Gastrocnemius medialis (tissue), 4 donors: Measurements from ENCODE around the gene FRZB. TPM values are rescaled to one million over a fixed set of nuclear protein-coding genes. Genes with fewer than 3 reads are reported as not detected.

ENCODE experiments used
- ATAC-seq, 2 donors: fragments of 150-250 bp; one replicate each; pipeline ENCODE4 v1.9.1; 2016
- DNase-seq, 2 donors: peaks; one replicate each; pipeline ENCODE4 v3.0.0-alpha.2; 2019
- H3K27ac ChIP-seq, 4 donors: fragments of 200-600 bp; sonication (generic); 1 replicate in 1 of 4; 2 replicates in 3 of 4; pipeline ENCODE4 v1.5.1; 2016 to 2018; ENCODE audit warnings: mild to moderate bottlenecking in 2 of 4, moderate library complexity in 1 of 4
- H3K27me3 ChIP-seq, 3 donors: fragments of 200-600 bp; sonication (generic) in 2 of 3; 1 replicate in 1 of 3; 2 replicates in 2 of 3; pipeline versions ENCODE4 v1.5.1 to v1.6.0; 2016 to 2019; ENCODE audit warnings: mild to moderate bottlenecking in 1 of 3, moderate library complexity in 1 of 3
- H3K36me3 ChIP-seq, 2 donors: fragments of 200-600 bp; sonication (generic) in 1 of 2; one replicate each; pipeline ENCODE4 v1.5.1; 2017 to 2018
- H3K4me1 ChIP-seq, 2 donors: fragments of 200-600 bp; sonication (generic) in 1 of 2; one replicate each; pipeline ENCODE4 v1.5.1; 2016 to 2017; ENCODE audit warnings: mild to moderate bottlenecking in 2 of 2
- H3K4me3 ChIP-seq, 4 donors: fragments of 200-600 bp; sonication (generic) in 3 of 4; 1 replicate in 1 of 4; 2 replicates in 3 of 4; pipeline ENCODE4 v1.5.1; 2016 to 2019; ENCODE audit warnings: mild to moderate bottlenecking in 2 of 4
- H3K9me3 ChIP-seq, 3 donors: fragments of 200-600 bp; sonication (generic) in 2 of 3; 1 replicate in 1 of 3; 2 replicates in 2 of 3; pipeline ENCODE4 v1.5.1; 2016 to 2019
- POLR2A ChIP-seq, 2 donors: fragments of 450-650 bp; IDR thresholded peaks; one replicate each; pipeline ENCODE4 v1.6.1; 2017; ENCODE audit warnings: antibody characterized with exemption in 2 of 2, mild to moderate bottlenecking in 2 of 2, moderate library complexity in 2 of 2
- in situ Hi-C, 4 donors: fragments of 200-750 bp; cut with MboI; loops; one replicate each; pipeline versions ENCODE4 v1.15.0 to v1.8.0; 2017; ENCODE audit warnings: low sequenced_read_pairs in 4 of 4
- intact Hi-C: fragments of 100-400 bp; cut with DNase I; formaldehyde crosslinking; loops from one replicate; pipeline ENCODE4 v1.15.1; 2023; ENCODE audit warnings: low total_unique reads
- total RNA-seq, 4 donors: library from RNA; depleted of rRNA; stranded (reverse); fragments of >200 nt; gene quantifications; one replicate each; pipeline versions ENCODE4 v1.1.0 to v1.2.3, GENCODE V29; 2016
- TF ChIP-seq, protein P1 (sequence below), 5 experiments: fragments of 450-650 bp in 3 of 5; fragments of 200-600 bp in 2 of 5; sonication (generic) in 2 of 5; IDR thresholded peaks in 4 of 5; conservative IDR thresholded peaks in 1 of 5; 1 replicate in 4 of 5; 2 replicates in 1 of 5; pipeline ENCODE4 v1.5.1; 2016 to 2019; ENCODE audit warnings: antibody characterized with exemption in 5 of 5, mild to moderate bottlenecking in 3 of 5, moderate library complexity in 3 of 5

FRZB gene
- total RNA-seq, 4 donors from 2014 or later, result 1.3 to 31.3 (median 4.3) TPM

DNA sequence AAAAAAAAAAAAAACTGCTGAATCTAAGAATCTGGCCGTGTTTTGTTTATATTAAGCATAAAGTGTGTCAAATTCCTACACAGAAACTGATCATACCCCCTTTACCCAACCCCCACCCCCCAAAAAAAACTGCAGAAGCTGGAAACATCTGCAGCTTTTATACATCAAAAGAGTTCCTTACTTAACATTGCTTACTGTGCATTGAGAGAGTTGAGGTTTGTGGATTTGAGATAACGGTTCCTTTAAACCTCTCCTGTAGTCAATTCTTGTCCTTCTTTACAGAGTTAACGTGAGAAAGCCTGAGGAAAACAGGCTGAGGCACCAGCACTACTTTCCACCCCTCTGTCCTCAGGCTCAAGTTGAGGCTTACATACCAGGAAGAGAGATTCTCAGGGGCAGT, 34.5 kb downstream of the FRZB start:
- Histone ChIP-seq H3K36me3 (no peaks in the 10 kb centered on the region), H3K4me1 (peaks cover 0 to 6% of the 10 kb centered on the region in 2 donors), H3K9me3 (no peaks in the 10 kb centered on the region), H3K27ac (no peak overlapping the region), H3K4me3 (no peak overlapping the region), H3K27me3 (no peaks in the 10 kb centered on the region)
- no peak for DNase-seq
- intact Hi-C loops, result no loop called here
- no peak for TF ChIP-seq POLR2A (IDR thresholded peaks at IDR 0.05)
- TF ChIP-seq, protein P1, sequence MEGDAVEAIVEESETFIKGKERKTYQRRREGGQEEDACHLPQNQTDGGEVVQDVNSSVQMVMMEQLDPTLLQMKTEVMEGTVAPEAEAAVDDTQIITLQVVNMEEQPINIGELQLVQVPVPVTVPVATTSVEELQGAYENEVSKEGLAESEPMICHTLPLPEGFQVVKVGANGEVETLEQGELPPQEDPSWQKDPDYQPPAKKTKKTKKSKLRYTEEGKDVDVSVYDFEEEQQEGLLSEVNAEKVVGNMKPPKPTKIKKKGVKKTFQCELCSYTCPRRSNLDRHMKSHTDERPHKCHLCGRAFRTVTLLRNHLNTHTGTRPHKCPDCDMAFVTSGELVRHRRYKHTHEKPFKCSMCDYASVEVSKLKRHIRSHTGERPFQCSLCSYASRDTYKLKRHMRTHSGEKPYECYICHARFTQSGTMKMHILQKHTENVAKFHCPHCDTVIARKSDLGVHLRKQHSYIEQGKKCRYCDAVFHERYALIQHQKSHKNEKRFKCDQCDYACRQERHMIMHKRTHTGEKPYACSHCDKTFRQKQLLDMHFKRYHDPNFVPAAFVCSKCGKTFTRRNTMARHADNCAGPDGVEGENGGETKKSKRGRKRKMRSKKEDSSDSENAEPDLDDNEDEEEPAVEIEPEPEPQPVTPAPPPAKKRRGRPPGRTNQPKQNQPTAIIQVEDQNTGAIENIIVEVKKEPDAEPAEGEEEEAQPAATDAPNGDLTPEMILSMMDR (IDR thresholded peaks at IDR 0.05 in 4 of 5, conservative IDR thresholded peaks at IDR 0.05 in 1 of 5), result no peak
- ATAC-seq, result no peak
- in situ Hi-C loops, result no loop called here

DNA sequence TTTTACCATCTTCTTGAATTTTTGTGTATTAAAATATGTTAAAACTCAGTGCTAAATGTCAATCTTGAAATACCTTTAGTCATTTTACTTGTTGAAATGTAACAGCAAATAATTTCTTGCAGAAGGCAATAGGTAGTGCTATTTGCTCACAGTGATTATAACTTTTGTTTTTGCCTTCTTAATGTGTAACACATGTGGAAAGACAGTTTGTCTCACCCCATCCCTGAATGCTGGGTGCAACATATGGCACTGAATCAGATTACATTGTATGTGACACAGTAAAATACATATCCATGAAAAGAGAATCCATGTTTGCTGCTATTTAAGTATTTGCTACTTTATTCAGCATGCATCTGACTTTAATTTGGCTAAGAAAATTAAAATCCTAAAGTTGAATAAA, 35.3 kb downstream of the FRZB start:
- in situ Hi-C loops (no loop called here), intact Hi-C loops (no loop called here)
- TF ChIP-seq POLR2A (IDR thresholded peaks at IDR 0.05), result no peak
- TF ChIP-seq, protein P1 (IDR thresholded peaks at IDR 0.05 in 4 of 5, conservative IDR thresholded peaks at IDR 0.05 in 1 of 5), result no peak
- Histone ChIP-seq H3K4me1 (peaks cover 0 to 6% of the 10 kb centered on the region in 2 donors), H3K27me3 (no peaks in the 10 kb centered on the region), H3K27ac (no peak overlapping the region), H3K36me3 (no peaks in the 10 kb centered on the region), H3K9me3 (no peaks in the 10 kb centered on the region), H3K4me3 (no peak overlapping the region)
- DNase-seq (no peak), ATAC-seq (no peak)

DNA sequence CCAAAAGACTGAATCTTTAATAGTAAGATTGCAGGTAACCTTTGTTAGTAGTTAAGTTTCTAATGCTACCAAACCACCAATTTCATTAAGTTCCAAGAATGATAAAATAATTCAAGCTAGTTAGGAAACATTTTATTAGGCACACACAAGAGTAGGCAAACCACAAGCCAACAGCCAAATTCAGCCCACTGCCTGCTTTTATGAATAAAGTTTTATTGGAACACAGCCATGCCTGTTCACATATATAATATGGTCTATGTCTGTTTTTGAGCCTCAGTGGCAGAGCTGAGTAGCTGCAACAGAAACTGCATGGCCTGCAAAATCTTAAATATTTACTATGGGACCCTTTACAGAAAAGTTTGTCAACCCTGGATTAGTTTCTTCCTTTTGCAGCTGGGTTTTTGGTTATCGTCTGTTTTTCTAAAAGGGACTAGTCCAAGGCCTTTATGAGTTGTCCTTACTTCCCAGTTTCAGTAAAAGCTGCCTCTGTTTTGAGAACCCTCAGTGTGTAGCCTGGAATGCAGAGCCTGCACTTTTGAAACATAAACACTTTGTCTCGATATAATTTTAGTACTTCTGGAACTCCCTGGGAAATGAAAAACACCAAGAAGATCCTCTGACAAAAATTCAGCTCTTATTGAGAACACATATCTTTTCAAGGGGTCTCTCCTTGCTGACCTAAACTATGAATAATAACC, 39.1 kb downstream of the FRZB start:
- Histone ChIP-seq H3K4me3 (no peak overlapping the region), H3K4me1 (no peaks in the 10 kb centered on the region), H3K27me3 (no peaks in the 10 kb centered on the region), H3K27ac (no peak overlapping the region), H3K36me3 (no peaks in the 10 kb centered on the region), H3K9me3 (no peaks in the 10 kb centered on the region)
- no peak for TF ChIP-seq POLR2A (IDR thresholded peaks at IDR 0.05)
- TF ChIP-seq, protein P1 (IDR thresholded peaks at IDR 0.05 in 4 of 5, conservative IDR thresholded peaks at IDR 0.05 in 1 of 5), result no peak
- ATAC-seq, result no peak
- in situ Hi-C loops (no loop called here), intact Hi-C loops (no loop called here)
- no peak for DNase-seq

DNA sequence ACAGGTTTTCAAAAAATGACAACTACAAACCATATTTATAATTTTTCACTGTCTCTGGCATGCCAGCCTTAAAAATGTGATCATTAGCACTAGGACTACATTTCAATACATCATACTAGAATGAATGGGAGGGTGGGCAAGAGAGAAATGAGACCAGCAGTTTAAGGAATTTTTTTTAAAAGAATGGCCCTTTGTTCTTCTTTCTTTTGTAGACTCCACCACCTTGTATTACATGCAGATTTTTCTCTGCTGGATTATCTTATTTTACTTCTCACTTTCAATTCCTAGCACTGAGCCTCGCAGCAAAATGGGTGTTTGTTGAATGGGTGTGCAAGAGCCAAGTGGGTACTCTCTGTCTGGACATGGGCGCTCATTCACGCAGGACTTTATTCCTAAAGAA, 39.9 kb downstream of the FRZB start:
- ATAC-seq (no peak), DNase-seq (no peak)
- in situ Hi-C loops (no loop called here), intact Hi-C loops (no loop called here)
- Histone ChIP-seq H3K4me3 (no peak overlapping the region), H3K4me1 (no peaks in the 10 kb centered on the region), H3K27ac (no peak overlapping the region), H3K27me3 (no peaks in the 10 kb centered on the region), H3K36me3 (no peaks in the 10 kb centered on the region), H3K9me3 (no peaks in the 10 kb centered on the region)
- TF ChIP-seq, protein P1 (IDR thresholded peaks at IDR 0.05 in 4 of 5, conservative IDR thresholded peaks at IDR 0.05 in 1 of 5), result no peak
- TF ChIP-seq POLR2A (IDR thresholded peaks at IDR 0.05), result no peak

DNA sequence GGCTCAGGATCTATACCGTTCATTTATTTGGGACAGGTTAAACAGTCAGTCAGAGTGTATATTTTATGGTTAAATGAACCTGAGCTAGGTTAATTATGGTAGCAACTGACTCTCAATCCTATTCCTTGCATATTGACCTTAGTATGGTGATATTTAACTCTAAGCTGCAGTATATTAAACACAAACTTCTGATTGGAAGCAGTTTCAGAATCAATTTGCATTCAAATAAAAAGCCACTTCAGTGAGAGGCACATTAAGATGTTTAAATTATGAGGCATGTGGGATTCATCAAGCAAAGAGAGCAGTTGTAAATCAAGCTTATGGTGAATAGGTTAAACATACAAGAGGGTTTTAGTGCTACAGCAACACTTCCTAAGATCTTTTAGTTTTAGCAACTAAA, 40.4 kb downstream of the FRZB start:
- H3K27ac ChIP-seq, result no peak overlapping the region

More for the DNA sequence above, 40.4 kb downstream of the FRZB start:
- DNase-seq, result no peak
- Histone ChIP-seq H3K9me3 (no peaks in the 10 kb centered on the region), H3K27me3 (no peaks in the 10 kb centered on the region), H3K36me3 (no peaks in the 10 kb centered on the region), H3K4me1 (no peaks in the 10 kb centered on the region), H3K4me3 (no peak overlapping the region)
- intact Hi-C loops, result no loop called here
- in situ Hi-C loops, result no loop called here
- no peak for ATAC-seq
- no peak for TF ChIP-seq POLR2A (IDR thresholded peaks at IDR 0.05)
- TF ChIP-seq, protein P1 (IDR thresholded peaks at IDR 0.05 in 4 of 5, conservative IDR thresholded peaks at IDR 0.05 in 1 of 5), result no peak
